HG03039 (cell line): ENCODE data around the gene TM4SF1.

ENCODE experiments used
- ATAC-seq: cut with Tn5 transposase; IDR thresholded peaks from one replicate; pipeline ENCODE4 v1.9.1; 2021; ENCODE audit warnings: mild to moderate bottlenecking, moderate library complexity; ENCODE audit not compliant: unreplicated experiment

Gene TM4SF1, protein sequence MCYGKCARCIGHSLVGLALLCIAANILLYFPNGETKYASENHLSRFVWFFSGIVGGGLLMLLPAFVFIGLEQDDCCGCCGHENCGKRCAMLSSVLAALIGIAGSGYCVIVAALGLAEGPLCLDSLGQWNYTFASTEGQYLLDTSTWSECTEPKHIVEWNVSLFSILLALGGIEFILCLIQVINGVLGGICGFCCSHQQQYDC

DNA sequence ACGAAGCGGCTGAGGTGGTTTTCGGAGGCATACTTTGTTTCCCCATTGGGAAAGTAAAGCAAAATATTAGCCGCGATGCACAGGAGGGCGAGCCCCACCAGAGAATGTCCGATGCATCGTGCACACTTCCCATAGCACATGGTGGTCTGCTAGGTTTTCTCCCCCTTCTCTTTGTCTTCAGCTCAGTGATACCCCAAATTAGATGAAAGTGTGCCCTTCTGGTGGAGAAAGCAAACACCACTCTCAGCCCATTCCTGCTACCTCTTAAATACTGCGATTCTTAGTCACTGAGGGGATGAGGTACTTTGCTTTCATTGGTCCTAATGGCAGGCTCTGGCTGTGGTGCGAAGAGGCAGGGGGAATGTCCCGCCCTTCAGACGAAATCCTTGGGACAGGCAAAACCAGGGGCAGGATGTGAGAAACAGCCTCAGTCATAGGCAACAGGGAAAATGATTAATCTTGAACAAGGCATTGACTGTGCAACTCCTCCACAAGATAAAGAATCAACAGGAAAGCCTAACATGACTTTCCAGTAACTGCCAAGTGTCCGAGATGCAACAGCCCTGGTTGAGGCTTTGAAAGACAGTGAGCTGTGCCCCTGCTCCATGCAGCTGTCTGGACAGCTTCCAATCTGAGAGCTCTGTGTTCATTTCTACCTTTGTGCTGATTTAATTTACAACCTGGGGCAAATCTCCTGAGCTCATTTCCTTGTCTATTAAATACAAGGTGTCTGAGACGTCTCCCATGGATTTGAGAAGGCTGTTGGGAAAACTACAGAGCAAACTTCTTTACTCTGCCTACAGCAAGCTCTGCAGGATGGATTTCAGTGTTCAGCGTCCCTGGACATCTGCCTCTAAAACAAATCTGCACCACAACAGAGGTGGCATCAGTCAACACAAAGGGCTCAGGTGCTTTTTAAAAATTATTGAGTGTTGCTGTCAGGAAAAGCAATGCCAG, at the start of gene TM4SF1:
Gene TM4SF1 (minus strand): TSS at position 242 of the 957 bp plus-strand sequence. CDS start 102 bp downstream, at position 140.
- ATAC-seq = no peak

DNA sequence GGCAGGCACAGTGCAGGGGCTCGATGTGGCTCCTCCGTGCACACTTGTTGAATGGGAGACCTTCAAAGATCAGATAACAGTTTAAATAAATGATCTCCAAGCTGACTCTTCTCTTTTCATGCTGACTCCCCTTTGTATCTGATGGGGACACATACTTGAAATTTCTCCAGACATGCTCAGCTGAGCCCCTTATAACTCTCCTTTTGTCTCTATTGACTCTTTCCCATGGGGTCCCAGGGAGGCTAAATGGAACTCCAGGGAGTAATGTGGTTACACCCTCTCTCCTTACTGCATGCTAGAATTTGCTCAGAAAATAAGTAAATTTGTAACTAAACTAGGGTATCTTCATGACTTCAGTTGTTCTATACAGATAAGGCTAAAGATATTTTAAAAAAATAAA, 48.9 kb upstream of the TM4SF1 start:
- ATAC-seq = no peak

DNA sequence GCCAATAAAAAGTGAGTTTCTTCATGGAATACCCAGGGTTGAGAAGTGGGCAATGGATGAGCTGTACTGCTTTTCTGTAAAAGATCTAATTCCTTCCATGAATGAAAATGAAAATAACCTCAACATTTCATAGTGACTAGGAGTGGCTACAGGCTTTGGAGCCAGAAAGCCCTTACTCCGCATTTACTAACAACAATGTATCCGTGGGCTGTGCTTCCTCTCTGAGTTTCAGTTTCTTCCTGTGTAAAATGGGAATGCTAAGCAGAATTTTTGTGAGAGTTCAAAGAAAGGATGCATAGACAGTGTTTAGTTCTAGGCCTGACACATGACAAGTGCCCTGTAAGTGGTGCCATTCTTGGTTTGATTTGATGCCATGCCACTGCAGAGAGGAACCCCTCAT, 47.5 kb upstream of the TM4SF1 start:
- ATAC-seq = no peak

DNA sequence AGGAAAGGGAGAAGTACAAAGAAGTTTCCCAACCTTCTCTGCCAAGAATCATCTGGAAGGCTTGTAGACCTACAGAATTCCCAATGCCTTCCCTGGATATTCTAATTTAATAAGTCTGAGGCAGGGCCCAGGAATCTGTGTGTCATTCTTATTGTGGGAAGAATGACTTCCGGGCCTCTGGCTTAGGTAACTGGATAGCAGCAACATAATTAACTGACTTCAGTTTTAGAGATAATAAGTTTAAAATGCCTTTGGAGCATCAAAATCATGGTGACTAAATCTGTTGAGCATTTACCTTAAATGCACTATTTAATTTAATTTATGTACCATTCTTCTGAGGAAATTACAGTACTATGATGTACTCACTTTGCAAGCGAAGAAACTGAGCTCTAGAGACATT, 44.3 kb upstream of the TM4SF1 start:
- ATAC-seq = no peak

DNA sequence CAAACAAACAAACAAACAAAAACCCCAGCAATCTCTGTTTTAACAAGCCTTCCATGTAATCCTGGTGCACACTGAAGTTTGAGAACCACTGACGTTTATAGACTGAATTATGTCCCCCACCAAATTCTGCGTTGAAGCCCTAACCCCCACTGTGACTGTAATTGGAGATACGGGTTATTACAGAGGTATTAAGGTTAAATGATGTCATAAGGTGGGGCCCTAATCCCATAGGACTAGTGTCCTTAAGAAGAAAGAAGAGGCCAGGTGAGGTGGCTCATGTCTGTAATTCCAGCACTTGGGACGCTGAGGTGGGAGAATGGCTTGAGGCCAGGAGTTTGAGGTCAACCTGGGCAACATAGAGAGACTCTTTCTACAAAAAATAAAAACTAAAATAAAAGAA, 42.4 kb upstream of the TM4SF1 start:
- ATAC-seq = no peak

DNA sequence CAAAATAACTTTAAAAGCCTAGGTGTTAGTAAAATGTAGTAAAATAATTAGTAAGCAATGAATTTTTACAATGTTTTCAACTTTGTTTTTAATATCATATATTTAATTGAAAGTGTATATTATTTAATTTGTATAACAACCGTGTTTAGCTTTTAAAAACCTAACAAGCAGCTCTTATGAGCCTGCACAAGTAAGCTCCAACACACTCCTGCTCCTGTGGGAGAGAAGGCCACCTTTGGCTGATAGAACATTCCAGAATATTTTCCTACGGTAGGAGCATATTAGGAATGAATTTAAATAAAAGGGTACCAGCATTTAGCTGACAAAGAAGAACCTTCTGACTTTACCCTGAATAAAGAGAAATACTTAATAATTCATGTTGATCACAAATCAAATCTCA, 40.3 kb upstream of the TM4SF1 start:
- ATAC-seq = no peak

DNA sequence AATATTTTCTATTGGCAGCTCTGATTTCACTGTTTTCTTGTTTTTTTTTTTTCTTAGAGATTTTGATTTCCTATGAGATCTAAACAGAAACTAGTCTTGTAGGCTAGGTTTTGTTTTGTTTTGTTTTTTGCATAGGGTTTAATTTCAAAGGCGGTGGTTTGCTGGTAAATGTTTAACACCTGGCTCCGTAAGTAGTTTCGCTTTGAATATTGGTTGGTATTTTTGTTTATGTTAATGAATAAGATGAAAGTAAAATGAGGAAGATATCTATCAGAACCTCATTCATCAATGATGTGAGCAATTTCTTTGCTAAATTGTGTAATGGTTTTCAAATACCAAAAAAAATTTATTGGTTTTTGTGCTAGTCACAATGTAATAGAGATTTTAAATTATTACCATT, 39.7 kb upstream of the TM4SF1 start:
- peak; percentile 51 for ATAC-seq

DNA sequence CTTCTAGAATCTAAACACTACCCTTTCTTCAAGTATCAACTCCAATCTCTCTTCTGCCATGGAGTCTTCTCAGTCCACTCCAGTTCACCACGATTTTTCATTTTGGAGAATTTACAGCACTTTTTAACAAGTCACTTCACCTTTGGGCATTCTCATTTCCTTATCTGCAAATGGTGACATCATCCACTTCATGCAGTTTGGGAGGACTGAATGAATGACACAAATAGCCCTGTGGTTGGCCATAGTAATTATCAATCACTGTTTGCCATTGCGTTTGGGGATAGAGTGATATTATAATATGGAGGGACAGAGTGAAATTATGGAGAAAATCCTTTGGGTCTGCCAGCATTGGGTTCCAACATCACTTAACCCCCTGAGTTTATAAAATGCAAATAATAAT, 38.0 kb upstream of the TM4SF1 start:
- no peak for ATAC-seq

DNA sequence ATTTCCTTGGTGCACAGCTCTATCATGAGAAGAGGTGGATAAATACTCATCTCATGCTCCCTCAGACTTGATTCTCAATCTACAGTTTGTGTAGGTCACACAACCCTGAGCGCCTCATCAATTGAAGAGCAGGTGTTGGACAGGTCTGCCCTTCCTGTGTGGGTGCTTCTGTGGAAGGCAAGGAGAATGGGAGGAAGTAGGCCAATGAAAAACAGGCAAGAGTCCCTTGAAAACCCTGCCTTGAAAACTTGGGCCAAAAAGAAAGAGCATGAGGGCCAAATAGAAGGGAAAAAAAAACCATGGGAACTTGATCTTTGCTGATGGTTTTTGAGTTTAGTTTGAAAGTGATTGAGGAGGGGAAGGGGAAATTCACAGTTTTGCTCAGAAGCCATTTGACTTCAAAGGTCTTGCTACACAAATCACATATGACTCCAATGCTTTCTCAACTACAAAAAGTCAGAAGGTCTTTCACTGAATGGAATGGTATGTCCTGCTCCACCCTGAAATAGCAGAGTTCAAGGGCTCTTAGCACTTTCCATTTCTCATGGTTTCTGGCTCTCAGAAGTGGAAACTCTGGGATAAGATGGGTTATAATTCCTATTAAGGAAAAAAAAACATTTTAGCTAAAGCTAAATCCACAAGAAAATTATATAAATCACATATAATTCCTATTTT, 37.2 kb upstream of the TM4SF1 start:
- no peak for ATAC-seq

DNA sequence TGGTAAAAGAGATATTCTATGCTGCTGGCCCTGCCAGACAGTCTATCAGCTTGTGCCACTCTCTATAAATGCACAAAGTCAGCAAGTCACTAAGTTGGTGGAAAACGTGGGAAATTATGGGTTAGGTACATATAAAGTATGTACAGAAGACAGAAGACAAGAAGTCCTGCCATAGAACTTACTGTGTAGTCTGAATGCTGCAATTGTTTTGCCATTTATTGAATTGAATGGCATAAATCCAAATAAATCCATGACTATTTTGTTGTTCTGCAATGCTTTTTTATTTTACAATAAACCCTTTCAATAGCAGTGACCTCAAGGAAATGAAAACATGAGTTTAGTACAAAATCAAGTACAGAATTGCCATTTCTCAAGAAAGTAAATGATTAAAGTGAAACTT, 34.1 kb upstream of the TM4SF1 start:
- no peak for ATAC-seq

DNA sequence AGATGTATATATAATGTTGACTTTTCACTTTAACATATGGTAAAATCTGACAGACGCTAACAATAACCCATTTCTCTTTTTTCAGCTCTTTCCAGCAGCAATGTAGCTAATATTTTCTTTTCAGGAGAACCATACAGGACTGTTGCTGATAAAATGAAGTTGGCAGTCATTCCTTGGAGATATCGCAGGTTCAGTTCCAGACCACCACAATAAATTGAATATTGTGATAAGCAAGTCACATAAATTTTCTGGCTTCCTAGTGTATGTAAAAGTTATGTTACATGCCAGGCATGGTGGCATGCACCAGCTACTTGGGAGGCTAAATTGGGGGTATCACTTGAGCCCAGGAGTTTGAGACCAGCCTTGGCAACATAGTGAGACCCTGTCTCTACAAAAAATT, 31.9 kb upstream of the TM4SF1 start:
- ATAC-seq = no peak

DNA sequence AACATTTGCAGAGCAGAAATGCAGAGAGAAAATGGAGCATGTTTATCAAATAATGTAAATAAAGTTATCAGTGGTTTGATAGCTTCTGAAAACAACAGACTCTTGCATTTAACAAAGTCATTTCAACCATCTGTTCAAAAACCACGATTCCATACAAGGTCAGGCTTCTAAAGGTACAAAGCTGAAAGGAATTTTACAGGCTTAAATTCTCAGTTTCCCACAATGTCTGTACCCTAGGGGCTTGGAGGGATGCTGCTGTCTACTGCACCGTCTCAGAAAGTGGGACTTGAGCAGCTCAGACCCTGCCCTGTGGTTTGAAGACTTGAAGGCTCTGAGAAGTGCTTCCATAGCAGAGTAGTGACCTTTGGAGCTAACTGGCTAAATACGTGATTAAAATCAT, 30.4 kb upstream of the TM4SF1 start:
- ATAC-seq = no peak

DNA sequence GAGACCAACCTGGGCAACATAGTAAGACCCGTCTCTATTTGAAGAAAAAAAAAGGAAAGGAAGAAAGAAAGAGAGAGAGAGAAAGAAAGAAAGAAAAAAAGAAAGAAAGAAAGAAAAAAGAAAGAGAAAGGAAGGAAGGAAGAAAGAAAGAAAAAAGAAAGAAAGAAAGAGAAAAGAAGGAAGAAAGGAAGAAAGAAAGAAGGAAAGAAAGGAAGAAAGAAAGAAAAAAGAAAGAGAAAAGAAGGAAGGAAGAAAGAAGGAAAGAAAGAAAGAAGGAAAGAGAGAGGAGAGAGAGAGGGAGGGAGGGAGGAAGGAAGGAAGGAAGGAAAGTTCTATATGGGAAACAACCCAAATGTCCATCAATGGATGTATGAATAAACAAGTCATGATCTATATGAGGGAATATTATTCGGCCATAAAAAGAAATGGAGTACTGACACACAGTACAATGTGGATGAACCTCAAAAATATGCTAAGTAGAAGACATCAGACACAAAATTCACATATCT, 28.8 kb upstream of the TM4SF1 start:
- ATAC-seq = no peak

DNA sequence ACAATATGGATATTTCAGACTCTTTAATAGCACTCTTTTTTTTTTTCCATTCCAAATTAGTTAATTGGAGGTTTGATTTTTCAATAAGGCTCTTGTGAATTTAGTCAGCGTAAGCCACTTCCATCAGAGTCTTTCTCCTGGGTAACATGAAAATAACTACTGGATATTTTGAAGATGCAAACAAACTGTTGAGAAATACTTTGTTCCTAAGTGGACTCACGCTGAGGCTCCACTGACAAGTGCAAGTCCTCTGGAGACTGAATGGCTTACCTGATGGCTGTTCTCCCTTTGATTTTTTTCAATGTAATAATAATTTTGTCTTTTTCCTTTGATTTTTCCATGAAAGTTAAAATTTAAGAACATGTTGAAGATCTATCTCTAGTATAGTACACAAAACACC, 26.0 kb upstream of the TM4SF1 start:
- no peak for ATAC-seq

DNA sequence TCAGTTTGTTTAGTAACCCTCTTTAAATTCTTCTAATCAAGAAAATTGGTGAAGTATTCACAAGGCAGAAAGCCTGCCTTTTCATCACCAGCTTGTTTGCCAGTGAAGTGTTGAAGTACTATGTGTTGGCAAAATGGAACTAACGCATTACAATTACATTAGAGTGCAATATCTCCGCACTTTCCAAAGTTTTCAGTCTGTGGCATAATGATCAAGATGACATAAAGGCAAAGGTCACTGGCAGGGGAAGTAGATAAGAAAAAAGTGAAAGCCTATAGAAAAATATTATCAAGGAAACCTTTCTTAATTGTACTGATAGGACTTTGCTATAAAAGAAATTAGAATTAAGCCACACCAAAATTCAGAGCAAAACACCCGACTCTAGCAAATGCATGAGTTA, 25.0 kb upstream of the TM4SF1 start:
- ATAC-seq = no peak

DNA sequence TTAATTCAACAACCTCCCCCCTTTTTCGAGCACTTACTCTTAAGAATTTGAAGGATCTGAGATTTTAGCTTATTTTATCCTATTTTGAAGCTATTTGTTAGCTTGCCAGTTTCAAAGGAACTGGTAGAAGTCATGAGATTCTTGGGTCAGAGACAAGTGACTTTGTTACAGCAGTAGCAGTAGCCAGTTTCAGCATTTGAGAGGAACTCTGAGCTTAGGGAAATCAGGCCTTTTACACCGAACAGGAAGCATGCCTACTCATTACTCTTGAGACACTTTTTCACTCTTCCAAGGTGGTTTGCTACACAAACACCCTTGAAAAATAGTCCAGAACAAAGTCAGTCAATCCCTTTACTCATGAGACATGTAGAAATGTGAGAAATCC, 24.5 kb upstream of the TM4SF1 start:
- no peak for ATAC-seq

DNA sequence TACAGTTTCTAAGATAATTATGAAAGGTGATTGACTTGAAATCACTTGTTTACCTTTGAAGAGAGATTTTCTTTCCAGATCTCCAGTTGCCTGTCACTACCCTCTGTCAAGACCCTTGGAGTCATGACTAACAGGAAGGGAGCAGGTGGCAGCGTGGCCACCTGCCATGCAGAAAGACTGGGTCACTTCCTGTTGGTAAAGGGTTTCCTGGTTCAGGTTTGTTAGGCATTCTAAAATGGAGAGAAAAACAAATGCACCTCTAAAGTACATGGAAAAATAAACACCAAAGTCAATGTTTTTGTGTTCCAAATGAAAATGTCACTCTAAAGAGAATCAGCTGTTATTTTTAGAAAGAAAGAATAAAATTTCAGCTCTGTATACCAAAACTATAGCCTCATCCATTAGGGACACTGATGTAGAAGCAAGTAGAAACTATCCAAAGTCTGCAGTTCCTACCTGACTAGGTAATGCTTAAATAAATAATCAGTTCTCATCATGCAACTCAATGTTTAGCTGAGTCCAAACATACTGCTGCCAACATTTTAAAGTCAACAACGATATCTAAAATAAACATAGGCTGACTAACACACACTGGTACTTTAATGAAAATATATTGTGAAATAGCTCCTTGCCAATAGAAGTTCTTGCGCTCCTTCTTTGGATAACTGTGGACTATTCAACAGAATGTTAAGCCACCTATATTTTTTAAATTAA, 23.9 kb upstream of the TM4SF1 start:
- ATAC-seq = no peak

DNA sequence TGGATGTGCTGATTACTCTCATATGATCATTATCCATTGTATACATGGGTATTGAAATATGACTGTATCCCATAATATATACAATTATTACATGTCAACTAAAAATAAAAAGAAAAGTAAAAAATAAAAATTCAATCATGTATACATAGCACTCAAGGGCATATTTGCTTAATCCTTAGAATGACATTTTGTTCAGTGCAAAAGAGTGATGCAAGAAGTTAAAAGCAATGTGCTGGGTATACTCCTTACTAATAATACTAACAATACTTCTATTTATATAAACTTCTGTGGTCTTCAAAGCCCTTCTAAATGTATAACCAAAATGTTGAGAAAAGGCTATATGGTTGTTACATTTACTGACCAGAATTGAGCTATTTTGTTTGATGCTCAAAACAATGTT, 23.2 kb upstream of the TM4SF1 start:
- ATAC-seq = no peak

DNA sequence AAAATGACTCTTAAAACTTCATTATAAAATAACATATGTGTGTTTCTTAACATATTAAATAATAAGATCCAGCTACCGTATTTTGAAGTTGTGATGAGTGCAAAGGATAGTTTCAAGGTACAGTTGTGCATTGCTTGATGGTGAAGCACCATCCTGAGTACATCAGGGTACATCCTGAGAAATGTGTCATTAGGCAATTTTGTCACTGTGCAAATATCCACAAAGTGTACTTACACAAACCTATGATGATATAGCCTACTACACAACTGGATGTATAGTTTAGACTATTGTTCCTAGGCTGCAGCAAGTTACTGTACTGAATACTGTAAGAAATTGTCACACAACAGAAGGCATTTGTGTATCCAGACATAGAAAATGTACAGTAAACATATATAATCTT, 20.8 kb upstream of the TM4SF1 start:
- no peak for ATAC-seq

DNA sequence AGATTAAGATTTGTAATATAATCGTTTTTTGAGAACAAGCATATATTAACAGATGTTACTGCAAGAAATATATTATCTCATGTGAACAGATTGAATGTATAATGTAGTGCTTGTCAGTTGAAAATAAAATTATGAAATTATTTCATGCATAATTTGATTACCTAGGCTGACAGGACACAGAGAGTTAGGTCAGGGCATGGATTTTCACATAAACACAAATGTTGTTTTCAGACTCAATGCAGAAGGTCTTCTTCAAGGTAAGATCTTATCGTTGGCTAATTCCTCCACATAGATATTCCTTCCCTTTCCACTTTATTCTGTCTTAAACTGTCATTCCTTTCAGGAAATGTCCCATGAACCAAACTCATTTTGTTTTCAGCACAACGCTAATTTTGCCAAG, 20.1 kb upstream of the TM4SF1 start:
- ATAC-seq = no peak

DNA sequence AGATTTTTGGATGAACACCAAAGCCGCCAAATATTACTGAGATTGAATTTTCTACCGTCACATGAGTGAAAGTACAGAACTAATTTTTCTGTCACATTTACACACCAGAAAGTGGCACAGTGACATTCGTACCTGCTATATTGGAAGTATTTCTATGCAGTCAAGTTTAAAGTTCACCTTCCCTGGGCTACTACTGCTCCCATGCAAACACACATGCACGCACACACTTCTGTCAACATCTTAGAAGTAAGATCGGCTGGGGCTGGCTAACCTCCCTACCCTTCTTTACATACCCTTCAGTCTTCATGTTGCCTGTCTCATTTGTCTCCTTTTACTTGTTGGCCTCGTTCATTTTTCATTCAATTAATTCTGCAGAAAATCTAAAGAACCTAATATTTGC, 19.0 kb upstream of the TM4SF1 start:
- ATAC-seq = no peak
